NCI-H1417 (cell line): ENCODE data around the gene RFC4.
"Not testable (repeated sequence)": the region's sequence is repeated elsewhere in the genome, so short reads cannot be mapped to it uniquely, and the experiment has no call there.

ENCODE experiments used
- DNase-seq, 3 experiments: peaks; one replicate each; lab custom pipeline; 2025; lab: John Stamatoyannopoulos, UW

The RFC4 gene, protein sequence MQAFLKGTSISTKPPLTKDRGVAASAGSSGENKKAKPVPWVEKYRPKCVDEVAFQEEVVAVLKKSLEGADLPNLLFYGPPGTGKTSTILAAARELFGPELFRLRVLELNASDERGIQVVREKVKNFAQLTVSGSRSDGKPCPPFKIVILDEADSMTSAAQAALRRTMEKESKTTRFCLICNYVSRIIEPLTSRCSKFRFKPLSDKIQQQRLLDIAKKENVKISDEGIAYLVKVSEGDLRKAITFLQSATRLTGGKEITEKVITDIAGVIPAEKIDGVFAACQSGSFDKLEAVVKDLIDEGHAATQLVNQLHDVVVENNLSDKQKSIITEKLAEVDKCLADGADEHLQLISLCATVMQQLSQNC

DNA sequence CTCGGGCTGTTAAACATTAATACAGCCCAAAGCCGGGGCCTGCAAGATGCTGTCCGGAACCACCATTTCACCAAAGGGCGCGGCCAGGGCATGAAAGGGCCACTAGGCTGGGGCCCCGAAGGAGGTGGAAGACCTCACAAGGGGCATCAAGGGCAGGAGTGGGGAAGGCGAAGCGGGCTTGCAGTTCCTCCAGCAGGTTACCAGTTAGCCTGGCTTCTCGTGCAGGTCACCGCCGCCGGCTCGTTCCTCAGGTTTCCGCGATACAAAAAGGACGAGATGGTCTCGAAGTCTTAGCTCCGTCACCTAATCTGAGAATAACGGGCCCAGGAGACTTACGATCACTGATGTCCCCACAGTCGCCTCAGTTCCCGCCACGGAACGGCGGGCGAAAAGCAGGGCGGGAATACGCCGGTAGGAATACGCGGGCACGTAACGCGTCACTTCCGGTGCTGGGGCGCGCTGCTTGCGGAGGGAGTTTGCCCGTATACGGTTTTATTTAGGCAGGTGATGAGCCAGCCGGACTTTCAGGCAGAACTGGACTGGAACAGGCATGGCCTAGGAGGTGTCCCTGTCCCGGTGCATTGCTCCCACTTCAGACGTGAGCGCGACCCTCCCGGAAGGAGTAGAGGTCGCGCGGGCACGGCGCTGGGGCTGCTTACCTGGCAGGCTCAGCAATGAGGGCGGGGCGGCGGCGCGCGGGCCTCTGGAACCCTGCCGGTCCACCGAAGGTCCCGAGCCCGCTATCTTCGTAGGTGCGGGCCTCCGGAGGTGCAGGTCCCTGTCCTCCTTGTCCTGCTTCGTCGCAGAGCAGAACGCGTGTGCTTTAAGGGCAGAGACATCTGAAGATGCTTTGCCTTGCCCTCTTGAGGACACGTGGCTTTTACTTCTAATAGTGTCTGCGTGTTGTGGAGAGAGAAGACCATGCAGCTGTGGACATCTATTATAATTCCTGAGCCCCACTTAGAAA is at the start of gene RFC4:
Gene RFC4 (minus strand): TSS at position 394 of the 967 bp plus-strand sequence. CDS start 1,769 bp downstream, outside the sequence.
- DNase-seq = peak; percentile 88 to 95 (median 94)

DNA sequence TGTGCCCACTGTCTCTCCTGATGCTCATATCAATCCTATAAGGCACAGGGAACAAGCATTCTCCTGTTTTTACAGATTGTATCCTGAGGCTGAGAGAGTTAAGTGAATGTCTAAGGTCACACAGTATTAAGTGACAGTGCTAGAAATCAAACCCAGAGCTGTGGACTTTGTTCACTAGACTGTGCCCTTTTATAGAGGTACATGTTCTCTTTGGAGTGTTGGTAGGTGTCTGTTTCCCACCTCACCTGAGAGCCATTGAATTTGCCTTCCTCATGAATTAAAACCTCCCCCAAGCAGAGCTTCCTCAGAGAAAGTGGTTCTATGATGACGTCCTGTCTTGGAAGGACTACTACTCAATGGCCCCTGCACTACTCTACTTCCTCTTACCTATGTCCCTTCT is 48.7 kb upstream of the RFC4 start:
- no peak for DNase-seq

DNA sequence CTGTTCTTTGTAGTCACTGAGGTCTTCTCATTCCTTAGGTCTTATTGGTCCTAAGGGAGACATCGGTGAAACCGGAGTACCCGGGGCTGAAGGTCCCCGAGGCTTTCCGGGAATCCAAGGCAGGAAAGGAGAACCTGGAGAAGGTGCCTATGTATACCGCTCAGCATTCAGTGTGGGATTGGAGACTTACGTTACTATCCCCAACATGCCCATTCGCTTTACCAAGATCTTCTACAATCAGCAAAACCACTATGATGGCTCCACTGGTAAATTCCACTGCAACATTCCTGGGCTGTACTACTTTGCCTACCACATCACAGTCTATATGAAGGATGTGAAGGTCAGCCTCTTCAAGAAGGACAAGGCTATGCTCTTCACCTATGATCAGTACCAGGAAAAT is 47.9 kb upstream of the RFC4 start:
- no peak for DNase-seq

DNA sequence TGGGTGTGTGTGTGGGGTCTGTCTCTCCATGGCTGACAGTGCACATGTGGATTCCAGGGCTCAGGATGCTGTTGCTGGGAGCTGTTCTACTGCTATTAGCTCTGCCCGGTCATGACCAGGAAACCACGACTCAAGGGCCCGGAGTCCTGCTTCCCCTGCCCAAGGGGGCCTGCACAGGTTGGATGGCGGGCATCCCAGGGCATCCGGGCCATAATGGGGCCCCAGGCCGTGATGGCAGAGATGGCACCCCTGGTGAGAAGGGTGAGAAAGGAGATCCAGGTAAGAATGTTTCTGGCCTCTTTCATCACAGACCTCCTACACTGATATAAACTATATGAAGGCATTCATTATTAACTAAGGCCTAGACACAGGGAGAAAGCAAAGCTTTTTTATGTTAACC is 46.7 kb upstream of the RFC4 start:
- DNase-seq = no peak

DNA sequence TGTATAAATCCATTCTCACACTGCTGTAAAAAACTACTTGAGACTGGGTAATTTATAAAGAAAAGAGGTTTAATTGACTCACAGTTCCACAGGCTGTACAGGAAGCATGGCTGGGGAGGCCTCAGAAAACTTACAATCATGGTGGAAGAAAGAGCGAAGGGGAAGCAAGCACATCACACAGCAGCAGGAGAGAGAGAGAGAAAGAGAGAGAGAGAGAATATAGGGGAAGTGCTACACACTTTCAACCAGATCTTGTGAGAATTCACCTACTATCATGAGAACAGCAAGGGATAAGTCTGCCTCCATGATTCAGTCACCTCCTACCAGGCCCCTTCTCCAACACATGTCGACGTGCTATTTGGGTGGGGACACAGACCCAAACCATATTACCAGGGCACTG is 45.6 kb upstream of the RFC4 start:
- not testable (repeated sequence) for DNase-seq

DNA sequence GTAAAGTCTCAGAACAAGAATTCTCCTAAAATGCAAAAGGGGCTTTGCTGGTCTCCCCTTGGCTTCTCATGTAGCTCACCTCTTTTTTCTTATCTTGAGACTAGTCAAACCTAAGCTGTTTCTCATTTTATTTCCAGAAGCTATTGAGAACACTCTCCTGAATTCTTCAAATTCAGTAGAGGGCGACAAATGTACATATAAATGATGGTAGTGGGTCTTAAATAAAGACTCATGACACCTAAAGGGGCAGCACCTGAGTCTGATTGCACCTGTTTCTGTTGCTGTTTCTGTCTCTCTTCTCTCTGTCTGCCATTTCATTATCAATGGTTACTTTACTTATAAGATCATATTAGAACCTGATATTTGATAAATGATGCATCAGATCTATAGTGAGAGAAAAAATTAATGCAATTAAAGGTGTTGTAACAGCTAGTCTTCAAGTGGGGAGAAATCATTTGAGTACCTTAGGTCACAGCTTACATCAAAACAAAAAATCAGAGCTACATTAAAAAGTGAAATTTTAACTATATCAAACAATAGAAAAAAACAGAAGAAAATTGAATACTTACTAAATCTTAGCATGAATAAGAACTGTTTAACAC is 43.2 kb upstream of the RFC4 start:
- peak; percentile 15 to 79 (median 59) for DNase-seq

DNA sequence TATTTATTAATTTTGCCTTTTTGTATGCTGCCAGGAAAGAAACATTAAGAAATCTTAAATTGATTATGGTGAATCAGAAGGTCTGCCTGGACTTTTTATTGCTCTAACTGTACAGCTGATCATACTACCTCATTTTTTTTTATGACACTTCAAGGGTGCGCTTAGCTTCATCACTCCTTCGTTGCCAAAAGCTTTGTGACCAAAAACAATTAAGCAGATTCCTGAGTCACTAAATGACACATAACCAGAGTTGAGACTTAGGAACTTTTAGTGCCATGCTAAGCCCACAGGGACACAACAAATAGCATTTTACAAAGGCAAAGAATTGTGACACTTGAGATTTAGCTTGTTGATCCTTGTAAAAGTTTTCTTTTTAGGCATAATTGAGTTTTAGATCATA is 41.2 kb upstream of the RFC4 start:
- DNase-seq = no peak

DNA sequence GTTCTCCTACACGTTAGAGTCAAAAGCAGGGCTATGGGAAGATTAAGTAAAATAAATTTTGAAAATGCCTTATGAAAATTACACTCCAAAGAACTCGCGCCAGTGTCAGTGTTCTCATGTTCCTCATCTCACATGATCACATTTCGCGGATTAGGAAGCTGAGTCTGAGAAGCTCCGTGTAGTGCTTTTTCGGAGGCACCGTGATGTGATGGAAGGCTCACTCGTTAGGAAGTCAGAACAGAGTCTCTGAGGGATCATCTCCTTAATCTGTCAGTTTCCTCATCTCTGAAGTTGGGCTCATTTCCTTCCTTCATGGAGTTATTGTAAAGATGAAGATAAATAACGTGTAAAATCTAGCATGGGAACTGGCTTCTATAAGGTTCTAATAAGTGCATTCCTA is 39.5 kb upstream of the RFC4 start:
- no peak for DNase-seq

DNA sequence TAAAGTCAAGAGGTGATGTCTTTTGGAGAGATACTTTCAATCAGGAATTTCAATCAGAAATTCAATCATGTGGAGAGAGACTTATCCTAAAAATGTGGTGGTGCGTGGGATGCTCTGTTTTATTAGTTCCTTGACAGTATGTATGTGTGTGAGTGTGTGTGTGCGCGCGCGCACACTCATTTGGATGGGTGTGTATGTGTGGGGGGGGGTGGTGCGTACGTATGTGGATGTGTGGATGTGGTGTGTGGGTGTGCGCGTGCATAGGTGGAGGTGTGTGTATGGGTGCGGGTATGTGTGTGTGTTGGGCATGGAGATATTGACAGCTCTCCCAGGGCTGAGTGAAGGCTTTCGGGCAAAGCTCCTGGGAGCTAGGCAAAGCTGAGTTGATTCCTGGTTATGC is 38.6 kb upstream of the RFC4 start:
- no peak for DNase-seq

DNA sequence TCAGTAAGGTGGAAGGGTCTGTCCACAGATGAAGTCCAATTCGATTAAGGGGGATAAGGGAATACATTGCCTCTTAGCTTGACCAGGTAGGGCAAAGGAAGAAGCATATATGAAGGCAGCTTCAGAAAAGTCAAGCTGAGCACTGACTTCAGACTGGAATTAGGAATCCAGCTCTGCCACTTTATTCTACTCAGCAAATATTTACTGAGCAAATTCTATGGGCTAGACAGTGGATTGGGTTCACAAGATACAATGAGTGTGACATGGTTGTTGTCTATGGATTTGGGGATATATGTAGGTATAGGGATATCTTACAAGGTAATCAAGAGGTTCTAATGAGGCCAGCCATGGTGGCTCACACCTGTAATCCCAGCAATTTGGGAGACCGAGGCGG is 36.8 kb upstream of the RFC4 start:
- DNase-seq = no peak

DNA sequence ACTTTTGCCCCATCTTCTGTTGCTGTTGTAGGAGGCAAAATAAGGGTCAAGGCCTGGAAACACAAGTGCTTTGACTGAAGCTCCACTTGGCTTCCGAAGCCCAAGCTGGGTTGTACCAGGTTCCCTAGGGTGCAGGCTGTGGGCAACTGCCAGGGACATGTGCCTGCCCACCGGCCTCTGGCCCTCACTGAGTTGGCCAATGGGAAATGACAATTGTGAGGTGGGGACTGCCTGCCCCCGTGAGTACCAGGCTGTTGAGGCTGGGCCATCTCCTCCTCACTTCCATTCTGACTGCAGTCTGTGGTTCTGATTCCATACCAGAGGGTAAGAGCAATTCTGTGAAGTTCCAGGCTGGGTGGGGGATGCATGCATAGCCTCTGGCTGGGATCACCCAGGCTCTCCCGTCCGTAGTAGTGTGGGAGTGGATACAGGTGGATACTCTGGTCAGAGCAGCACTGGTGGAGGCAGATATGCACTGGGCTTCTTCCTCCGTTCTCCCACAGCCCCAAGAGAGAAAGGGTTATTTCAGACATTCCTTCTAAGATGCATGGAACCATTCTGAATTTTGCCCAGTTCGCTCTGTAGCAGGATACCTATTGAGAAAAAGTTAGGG is 36.2 kb upstream of the RFC4 start, which contains the start of gene ADIPOQ:
Gene ADIPOQ (plus strand): TSS at position 285 of the 613 bp plus-strand sequence. CDS start 10,349 bp downstream, outside the sequence.
- DNase-seq = no peak

DNA sequence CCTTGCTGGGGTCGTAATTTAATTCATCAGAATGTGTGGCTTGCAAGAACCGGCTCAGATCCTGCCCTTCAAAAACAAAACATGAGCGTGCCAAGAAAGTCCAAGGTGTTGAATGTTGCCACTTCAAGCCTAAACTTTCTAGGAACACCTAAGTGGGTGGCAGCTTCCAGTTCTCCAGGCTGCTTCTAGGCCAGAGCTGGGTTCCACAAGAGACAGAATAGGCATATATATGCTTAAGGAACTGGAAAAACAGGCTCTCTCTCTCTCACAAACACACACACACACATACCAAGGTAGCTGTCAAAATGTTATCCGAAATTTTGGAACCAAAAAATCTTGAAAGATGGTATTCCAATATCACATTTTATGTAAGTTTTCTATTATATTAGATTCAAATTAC is 35.3 kb upstream of the RFC4 start:
- DNase-seq = no peak

DNA sequence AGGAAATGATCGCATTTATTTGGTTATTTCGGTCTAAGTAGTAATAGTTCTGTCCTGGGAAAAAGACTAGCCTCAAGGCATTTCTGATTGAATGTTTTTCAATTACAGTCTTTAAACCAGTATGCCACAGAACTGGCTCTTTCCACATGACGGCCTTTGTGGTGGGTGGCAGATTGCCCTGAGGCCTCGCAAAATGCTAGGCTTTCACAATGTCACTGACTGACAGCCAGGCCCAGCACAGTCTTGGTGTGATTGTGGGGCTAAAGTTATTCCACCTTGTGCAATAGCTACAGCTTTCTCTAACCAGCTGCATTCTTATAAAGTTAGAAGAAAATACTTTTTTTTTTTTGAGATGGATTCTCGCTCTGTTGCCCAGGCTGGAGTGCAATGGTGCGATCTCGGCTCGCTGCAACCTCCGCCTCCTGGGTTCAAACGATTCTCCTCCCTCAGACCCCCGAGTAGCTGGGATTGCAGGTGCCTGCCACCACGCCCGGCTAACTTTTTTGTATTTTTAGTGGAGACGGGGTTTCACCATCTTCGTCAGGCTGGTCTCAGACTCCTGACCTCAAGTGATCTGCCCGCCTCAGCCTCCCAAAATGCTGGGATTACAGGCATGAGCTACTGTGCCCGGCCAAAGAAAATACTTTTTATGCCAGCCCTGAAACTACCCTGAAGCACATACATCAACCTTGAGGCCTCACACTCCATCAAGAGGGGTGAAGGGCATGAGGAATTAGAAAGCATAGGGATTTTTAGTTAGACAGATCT is 33.8 kb upstream of the RFC4 start:
- DNase-seq = peak in 1 of 3 experiments; percentile 22

DNA sequence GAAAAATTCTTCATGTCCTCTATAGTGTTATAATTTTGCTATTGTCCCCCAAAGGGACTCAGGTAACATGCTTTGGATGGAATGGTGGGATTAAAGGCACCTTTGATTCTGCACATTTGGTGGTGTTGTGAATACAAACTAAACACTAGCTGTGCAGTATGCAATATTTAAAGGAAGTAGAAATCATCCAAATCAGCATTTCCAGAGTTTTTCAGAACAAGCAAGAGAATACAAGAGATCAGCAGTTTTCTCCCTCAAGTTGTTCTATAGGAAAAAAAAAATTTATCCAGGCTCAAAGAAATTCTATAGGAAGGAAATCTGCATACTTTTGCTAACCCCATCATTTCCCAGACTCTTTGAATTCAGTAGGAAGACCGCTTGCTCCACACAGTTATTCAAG is 26.0 kb upstream of the RFC4 start:
- DNase-seq = no peak

DNA sequence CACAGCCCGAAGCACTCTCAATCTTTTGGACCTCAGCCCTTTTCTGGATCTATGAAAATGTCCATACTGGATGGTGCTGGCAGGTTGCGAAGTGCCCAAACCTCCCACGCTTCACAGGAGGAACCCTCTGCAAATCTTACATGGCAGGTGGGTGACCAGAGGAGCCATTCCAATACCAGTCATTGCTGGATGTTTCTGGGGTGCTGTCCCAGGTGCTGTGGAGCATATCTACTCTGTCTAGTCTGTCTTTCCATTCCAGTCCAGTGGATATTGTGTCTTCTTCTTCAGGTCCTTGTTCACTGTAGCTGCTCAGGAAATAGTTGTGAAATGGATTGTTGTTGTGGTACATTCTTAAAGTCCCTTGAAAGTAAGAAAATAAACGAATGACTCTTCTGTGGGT is 25.5 kb upstream of the RFC4 start:
- DNase-seq = no peak

DNA sequence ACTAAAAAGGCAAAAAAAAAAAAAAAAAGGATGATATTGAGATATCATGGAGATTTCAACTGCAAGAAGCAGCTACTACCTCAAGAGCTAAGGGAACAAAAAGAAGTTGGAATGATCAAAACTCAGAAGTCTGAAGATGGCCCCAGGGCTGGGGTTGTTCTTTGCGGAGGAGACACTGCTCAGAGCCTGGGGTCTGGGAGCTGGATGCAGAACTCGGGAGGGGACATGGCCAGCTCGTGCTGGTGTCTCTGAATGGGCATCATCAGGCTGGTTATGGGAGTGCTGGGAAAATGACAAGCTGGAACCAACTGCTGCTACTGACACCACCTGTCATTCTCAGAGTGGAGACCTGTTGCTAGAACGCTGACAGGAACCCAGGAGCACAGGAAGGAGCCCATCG is 22.1 kb upstream of the RFC4 start:
- DNase-seq = no peak

DNA sequence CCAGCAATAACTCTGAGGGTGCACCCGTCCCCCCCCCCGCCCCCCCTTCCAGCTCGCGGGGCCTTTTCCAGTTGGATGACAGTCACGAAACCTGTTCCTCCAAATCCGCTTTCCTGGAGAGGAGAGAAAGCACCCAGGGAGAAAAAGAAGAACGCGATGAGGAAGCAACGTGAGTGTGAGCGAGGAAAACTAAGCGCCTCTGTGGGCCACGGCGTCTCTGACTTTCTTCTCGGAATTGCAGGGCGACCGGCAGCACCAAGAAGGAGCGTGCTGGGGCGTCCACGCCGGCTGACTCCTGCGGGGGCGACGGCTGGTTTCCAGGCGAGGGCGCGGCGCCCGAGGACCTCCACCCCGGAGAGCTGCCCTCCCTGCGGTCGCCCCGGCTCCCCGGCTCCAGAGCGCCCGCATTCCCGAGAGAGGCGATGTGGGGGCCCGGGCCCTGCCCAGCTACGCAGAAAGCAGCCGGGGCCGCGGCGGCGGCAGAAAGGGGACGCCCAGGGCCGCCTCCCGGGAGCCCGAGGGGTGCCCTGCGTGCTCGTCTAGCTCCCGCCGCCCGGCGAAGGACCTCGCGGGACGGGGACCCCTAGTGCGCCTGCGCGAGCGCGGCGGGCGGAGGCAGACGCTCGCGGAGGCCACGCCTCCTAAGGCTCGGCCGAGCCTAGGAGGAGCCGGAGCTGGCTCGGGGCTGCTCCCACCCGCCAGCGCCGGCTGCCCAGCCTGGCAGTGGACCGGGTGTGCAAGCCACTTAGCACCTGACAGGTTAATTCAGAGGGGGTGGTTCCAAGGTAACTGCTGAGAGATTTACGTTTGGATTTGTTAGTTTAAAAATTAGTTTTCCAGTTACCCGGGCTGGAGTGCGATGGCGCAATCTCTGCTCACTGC is 20.9 kb upstream of the RFC4 start:
- DNase-seq = peak; percentile 93 to 96 (median 94)

DNA sequence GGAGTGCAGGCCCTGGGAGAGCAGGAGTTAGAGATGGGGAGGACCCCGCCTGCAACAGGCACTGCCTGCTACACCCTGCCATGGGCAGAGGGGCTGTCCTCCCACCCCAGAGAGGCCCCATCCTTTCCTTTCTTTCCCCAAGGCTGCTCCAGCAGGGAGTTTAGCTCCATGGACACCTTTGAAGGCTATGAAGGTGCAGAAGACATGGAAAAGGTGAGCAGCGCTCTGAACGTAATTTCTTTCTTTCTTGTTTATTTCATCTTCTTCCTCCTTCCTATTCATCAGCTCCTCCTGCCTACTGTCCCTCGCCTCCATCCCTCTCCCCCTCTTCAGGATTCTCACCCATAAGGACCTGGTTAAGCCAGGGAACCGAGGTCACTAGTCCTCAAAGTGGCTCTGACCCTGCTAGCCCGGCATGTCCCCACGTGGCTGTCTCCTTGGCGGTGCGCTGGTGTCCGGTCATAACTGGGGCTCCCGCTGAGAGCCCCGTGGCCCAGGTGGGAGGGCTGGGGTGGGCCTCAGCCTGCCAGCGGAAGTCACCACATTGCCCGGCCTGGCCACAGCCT is 20.2 kb upstream of the RFC4 start:
- peak in 1 of 3 experiments; percentile 72 for DNase-seq

DNA sequence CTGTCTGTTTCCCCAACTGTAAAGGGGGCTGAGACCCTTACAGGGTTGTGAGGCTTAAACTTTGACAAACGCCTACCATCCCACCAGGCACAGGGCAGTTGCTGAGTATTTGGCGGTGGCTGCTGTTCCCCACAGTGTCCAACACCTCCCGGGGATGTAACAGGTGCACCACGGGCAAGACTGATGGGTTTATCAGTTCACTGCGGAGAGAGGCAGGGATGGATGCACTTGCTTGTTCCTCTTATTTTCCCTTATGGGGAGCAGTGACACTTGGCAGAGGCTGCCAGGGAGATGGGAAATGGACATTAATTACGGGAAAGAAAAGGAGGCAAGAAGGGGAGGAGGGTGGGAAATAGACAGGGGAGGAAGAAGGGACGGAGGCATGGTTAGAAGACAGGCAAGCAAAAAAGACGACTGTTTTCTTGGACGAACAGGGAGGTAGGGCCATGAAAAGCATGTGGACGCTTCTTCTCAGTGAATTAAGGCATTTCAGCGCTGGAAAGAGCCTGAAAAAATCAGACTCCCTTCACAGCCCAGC is 19.7 kb upstream of the RFC4 start:
- DNase-seq = peak in 2 of 3 experiments; percentile 67 to 77
